HEK293 (cell line): ENCODE data around the gene ALG12.

Experiments
- CTCF ChIA-PET: fragments of 350-600 bp; formaldehyde crosslinking; extraction: SDS; loops from one replicate; lab custom pipeline; 2021; ENCODE audit warnings: antibody characterized with exemption; lab: Yijun Ruan, JAX
- POLR2A ChIA-PET: fragments of 300-600 bp; formaldehyde crosslinking; extraction: SDS; loops from one replicate; lab custom pipeline; 2020; ENCODE audit warnings: antibody characterized with exemption, inconsistent platforms; lab: Yijun Ruan, JAX
- H3K27ac ChIP-seq: fragments of 200-500 bp; sonication (Bioruptor generic); 2 replicates; pipeline ENCODE4 v1.5.1; 2014; ENCODE audit warnings: low read depth, low read length, control low read depth, inconsistent platforms; ENCODE audit errors: extremely low read depth
- H3K36me3 ChIP-seq, 2 experiments: fragments of 200-500 bp in 1 of 2; sonication (Bioruptor generic) in 1 of 2; 1 replicate in 1 of 2; 2 replicates in 1 of 2; pipeline ENCODE4 v1.5.1; 2014 to 2017; ENCODE audit warnings: inconsistent platforms in 2 of 2, low read length in 2 of 2; ENCODE audit not compliant: control insufficient read depth in 2 of 2, insufficient read depth in 1 of 2
- H3K4me1 ChIP-seq: fragments of 200-500 bp; sonication (Bioruptor generic); 2 replicates; pipeline ENCODE4 v1.5.1; 2014; ENCODE audit warnings: mild to moderate bottlenecking, low read length, inconsistent platforms; ENCODE audit not compliant: control insufficient read depth, insufficient read depth
- H3K4me3 ChIP-seq: 2 replicates; pipeline ENCODE4 v1.5.1; 2011; ENCODE audit warnings: low read depth, mild to moderate bottlenecking, control low read depth, low read length, moderate library complexity
- H3K9me3 ChIP-seq: fragments of 200-500 bp; sonication (Bioruptor generic); 2 replicates; pipeline ENCODE4 v1.5.1; 2014; ENCODE audit warnings: low read depth, low read length, inconsistent platforms; ENCODE audit not compliant: control insufficient read depth, insufficient read depth
- BCL11B ChIP-seq: fragments of 450-650 bp; formaldehyde crosslinking; IDR thresholded peaks from 2 replicates; pipeline ENCODE4 v1.5.1; 2016; ENCODE audit warnings: low read depth, missing biosample characterization, missing genetic modification characterization
- GFI1B ChIP-seq: fragments of 450-650 bp; formaldehyde crosslinking; IDR thresholded peaks from 2 replicates; pipeline ENCODE4 v1.5.1; 2016; ENCODE audit warnings: missing biosample characterization, missing genetic modification characterization
- HOXD13 ChIP-seq: sonication (generic); formaldehyde crosslinking; IDR thresholded peaks from 2 replicates; pipeline ENCODE4 v1.8.0; 2022; ENCODE audit warnings: missing genetic modification reagents, borderline replicate concordance
- IKZF3 ChIP-seq: fragments of 450-650 bp; IDR thresholded peaks from 2 replicates; pipeline ENCODE4 v1.5.0; 2018; ENCODE audit warnings: missing biosample characterization, mild to moderate bottlenecking, missing genetic modification characterization, moderate library complexity
- ZBTB21 ChIP-seq: fragments of 450-650 bp; formaldehyde crosslinking; IDR thresholded peaks from 2 replicates; pipeline ENCODE4 v1.5.1; 2017; ENCODE audit warnings: missing biosample characterization, missing genetic modification characterization
- ZNF133 ChIP-seq: fragments of 450-650 bp; formaldehyde crosslinking; IDR thresholded peaks from 2 replicates; pipeline ENCODE4 v1.5.1; 2016; ENCODE audit warnings: missing biosample characterization, missing genetic modification characterization
- ZNF146 ChIP-seq: fragments of 450-650 bp; formaldehyde crosslinking; IDR thresholded peaks from 2 replicates; pipeline ENCODE4 v1.5.1; 2016; ENCODE audit warnings: missing biosample characterization, missing genetic modification characterization
- ZNF16 ChIP-seq: fragments of 450-650 bp; formaldehyde crosslinking; IDR thresholded peaks from 2 replicates; pipeline ENCODE4 v1.5.1; 2016; ENCODE audit warnings: low read depth, missing biosample characterization, missing genetic modification characterization
- ZNF221 ChIP-seq: fragments of 450-650 bp; formaldehyde crosslinking; IDR thresholded peaks from 2 replicates; pipeline ENCODE4 v1.5.1; 2017; ENCODE audit warnings: missing biosample characterization, missing genetic modification characterization, borderline replicate concordance
- ZNF280D ChIP-seq: fragments of 450-650 bp; formaldehyde crosslinking; IDR thresholded peaks from 2 replicates; pipeline ENCODE4 v1.5.1; 2016; ENCODE audit warnings: missing biosample characterization, missing genetic modification characterization
- ZNF292 ChIP-seq: fragments of 450-650 bp; formaldehyde crosslinking; IDR thresholded peaks from 2 replicates; pipeline ENCODE4 v1.5.1; 2016; ENCODE audit warnings: low read depth, missing biosample characterization, missing genetic modification characterization, borderline replicate concordance
- ZNF423 ChIP-seq: fragments of 450-650 bp; formaldehyde crosslinking; IDR thresholded peaks from 2 replicates; pipeline ENCODE4 v1.5.1; 2016; ENCODE audit warnings: missing biosample characterization, missing genetic modification characterization
- ZNF513 ChIP-seq: fragments of 450-650 bp; IDR thresholded peaks from 2 replicates; pipeline ENCODE4 v1.5.1; 2018; ENCODE audit warnings: missing biosample characterization, missing genetic modification characterization
- ZNF580 ChIP-seq: fragments of 450-650 bp; formaldehyde crosslinking; IDR thresholded peaks from 2 replicates; pipeline ENCODE4 v1.5.1; 2016; ENCODE audit warnings: missing biosample characterization, missing genetic modification characterization
- ZNF645 ChIP-seq: fragments of 450-650 bp; formaldehyde crosslinking; IDR thresholded peaks from 2 replicates; pipeline ENCODE4; 2016; ENCODE audit warnings: missing biosample characterization, missing genetic modification characterization

Gene ALG12

GRCh38 chr22:49871482-49871881 is 46.8 kb downstream of the ALG12 start:
- CTCF ChIA-PET = interaction anchor here (0.6 kb wide), 1 partner anchor 631 kb away, joined by 3 read pairs; no protein-coding TSS in a partner anchor
- TF ChIP-seq BCL11B (tag by site-specific recombination) = no peak
- no peak for TF ChIP-seq ZNF513 (tag by site-specific recombination)
- TF ChIP-seq ZNF645 (tag by site-specific recombination) = no peak
- TF ChIP-seq ZNF16 (tag by site-specific recombination) = no peak
- no peak for TF ChIP-seq ZNF292 (tag by site-specific recombination)
- TF ChIP-seq ZNF423 (tag by site-specific recombination) = no peak
- TF ChIP-seq HOXD13 (CRISPR knock-in tag) = no peak
- peaks cover under 1% of the 10 kb centered on the region for H3K9me3 ChIP-seq
- H3K4me3 ChIP-seq = no peak overlapping the region
- no peak overlapping the region for H3K27ac ChIP-seq
- POLR2A ChIA-PET = interaction anchor here (0.6 to 0.7 kb wide), 2 partner anchors 15 to 43 kb away, joined by 3 read pairs; no protein-coding TSS in a partner anchor
- no peaks in the 10 kb centered on the region for H3K4me1 ChIP-seq
- H3K36me3 ChIP-seq = peaks cover 7 to 27% of the 10 kb centered on the region in 2 experiments

GRCh38 chr22:49869845-49870712 is 48.2 kb downstream of the ALG12 start:
- Histone ChIP-seq H3K4me3 (no peak overlapping the region), H3K36me3 (peaks cover 8 to 23% of the 10 kb centered on the region in 2 experiments; a peak in 2 of 3 replicates), H3K4me1 (no peaks in the 10 kb centered on the region), H3K27ac (no peak overlapping the region), H3K9me3 (peaks cover 2% of the 10 kb centered on the region; the same call in 1 of the 2 replicates)
- ChIA-PET CTCF (no interaction called here), POLR2A (interaction anchor here (0.6 kb wide), 1 partner anchor 681 kb away, joined by 3 read pairs; no protein-coding TSS in a partner anchor)
- TF ChIP-seq ZNF146 = peak; percentile 97
- TF ChIP-seq IKZF3 (tag by site-specific recombination) = no peak
- TF ChIP-seq ZBTB21 (tag by site-specific recombination) = no peak
- peak; percentile 83 for TF ChIP-seq ZNF580 (tag by site-specific recombination)
- no peak for TF ChIP-seq ZNF513 (tag by site-specific recombination)
- no peak for TF ChIP-seq ZNF221 (tag by site-specific recombination)
- TF ChIP-seq ZNF133 (tag by site-specific recombination) = no peak
- TF ChIP-seq GFI1B (tag by site-specific recombination) = no peak
- peak; percentile 84; the same call in 1 of the 2 replicates for TF ChIP-seq ZNF280D (tag by site-specific recombination)
